Kidney epithelial cell (primary cell): ENCODE measurements around the gene CEND1. TPM values are rescaled to one million over a fixed set of nuclear protein-coding genes. Genes with fewer than 3 reads are reported as not detected.
A peak's percentile ranks its signal among the peaks of the same experiment; 100 is the strongest.

Experiments used
- DNase-seq: peaks from one replicate; pipeline ENCODE4 v3.0.0-alpha.2; 2010; ENCODE audit warnings: low read depth
- H3K27me3 ChIP-seq: 2 replicates; pipeline ENCODE4 v1.6.0; 2011; ENCODE audit warnings: low read length; ENCODE audit not compliant: control insufficient read depth, insufficient read depth
- H3K36me3 ChIP-seq: 2 replicates; pipeline ENCODE4 v1.5.1; 2011; ENCODE audit warnings: low read length; ENCODE audit not compliant: control insufficient read depth, insufficient read depth
- H3K4me3 ChIP-seq: 2 replicates; pipeline ENCODE4 v1.5.1; 2011; ENCODE audit warnings: low read depth, mild to moderate bottlenecking, control low read depth, low read length
- total RNA-seq: library from RNA; depleted of rRNA; stranded (reverse); fragments of >200 nt; gene quantifications from 2 replicates; pipeline ENCODE4 v1.2.3, GENCODE V29; 2015
- TF ChIP-seq, protein P1 (sequence below): IDR thresholded peaks from 2 replicates; pipeline ENCODE4 v1.5.1; 2011; ENCODE audit warnings: mild to moderate bottlenecking, moderate library complexity, low read length, control low read depth, inconsistent platforms; ENCODE audit not compliant: insufficient read depth, poor library complexity, severe bottlenecking

CEND1 gene
- total RNA-seq, 1 donor from 2014 or later, result 0.25 TPM

DNA sequence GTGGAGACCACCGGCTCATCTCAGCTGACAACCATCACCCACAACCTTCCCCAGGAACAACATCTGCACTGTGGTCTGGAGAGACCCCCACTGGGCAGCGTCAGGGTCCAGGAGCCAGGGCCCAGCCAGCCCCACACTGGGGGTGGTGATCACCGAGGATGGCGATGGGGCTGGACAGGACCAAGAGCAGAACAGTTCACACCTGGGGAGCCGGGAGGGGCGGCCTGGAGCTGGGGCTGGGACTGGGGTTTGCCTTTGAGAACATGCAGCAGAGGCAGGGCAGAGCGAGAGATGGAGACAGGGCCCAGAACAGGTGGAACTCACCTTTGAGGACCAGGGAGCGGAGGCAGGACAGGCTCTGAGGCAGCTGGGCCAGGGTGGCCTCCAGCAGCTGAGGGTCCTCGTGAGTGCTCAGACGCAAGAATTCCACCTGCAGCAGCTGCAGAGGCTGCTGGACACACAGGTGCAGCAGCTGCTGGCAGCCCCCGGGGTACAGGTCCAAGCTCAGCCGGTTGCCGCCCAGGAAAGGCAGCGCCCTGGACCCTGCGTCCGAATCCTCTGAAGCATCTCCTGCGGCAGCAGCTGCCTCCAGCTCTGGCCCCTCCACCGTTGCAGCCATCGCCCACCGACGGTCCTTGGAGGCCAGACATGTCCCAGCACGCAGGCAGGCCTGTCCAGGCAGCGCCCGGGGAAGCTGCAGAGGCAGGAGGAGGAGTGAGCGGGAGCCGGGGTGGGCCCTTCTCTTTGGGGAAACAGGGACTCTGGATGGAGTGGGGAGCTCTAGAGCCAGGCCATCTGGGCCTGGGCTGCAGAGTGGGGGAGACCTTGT is 14.1 kb upstream of the CEND1 start:
- no peak for DNase-seq
- TF ChIP-seq, protein P1, sequence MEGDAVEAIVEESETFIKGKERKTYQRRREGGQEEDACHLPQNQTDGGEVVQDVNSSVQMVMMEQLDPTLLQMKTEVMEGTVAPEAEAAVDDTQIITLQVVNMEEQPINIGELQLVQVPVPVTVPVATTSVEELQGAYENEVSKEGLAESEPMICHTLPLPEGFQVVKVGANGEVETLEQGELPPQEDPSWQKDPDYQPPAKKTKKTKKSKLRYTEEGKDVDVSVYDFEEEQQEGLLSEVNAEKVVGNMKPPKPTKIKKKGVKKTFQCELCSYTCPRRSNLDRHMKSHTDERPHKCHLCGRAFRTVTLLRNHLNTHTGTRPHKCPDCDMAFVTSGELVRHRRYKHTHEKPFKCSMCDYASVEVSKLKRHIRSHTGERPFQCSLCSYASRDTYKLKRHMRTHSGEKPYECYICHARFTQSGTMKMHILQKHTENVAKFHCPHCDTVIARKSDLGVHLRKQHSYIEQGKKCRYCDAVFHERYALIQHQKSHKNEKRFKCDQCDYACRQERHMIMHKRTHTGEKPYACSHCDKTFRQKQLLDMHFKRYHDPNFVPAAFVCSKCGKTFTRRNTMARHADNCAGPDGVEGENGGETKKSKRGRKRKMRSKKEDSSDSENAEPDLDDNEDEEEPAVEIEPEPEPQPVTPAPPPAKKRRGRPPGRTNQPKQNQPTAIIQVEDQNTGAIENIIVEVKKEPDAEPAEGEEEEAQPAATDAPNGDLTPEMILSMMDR, result no peak
- H3K36me3 ChIP-seq, result no peaks in the 10 kb centered on the region
- H3K27me3 ChIP-seq, result no peaks in the 10 kb centered on the region
- H3K4me3 ChIP-seq, result peak overlapping the region; percentile 43

DNA sequence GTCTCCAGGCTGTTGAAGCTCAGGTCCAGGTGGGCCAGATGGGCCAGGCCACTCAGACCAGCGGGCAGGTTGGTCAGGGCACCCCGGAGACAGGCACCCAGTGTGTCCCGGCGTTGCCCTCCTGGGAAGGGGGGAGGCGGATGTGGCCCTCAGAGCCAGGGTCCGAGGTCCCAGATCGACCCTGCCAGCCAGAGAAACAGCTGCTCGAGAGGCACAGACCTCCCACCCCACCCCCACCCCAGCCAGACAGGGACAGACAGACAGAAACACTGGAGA is 13.5 kb upstream of the CEND1 start:
- Histone ChIP-seq H3K27me3 (no peaks in the 10 kb centered on the region), H3K4me3 (no peak overlapping the region), H3K36me3 (no peaks in the 10 kb centered on the region)
- TF ChIP-seq, protein P1, result no peak
- no peak for DNase-seq

DNA sequence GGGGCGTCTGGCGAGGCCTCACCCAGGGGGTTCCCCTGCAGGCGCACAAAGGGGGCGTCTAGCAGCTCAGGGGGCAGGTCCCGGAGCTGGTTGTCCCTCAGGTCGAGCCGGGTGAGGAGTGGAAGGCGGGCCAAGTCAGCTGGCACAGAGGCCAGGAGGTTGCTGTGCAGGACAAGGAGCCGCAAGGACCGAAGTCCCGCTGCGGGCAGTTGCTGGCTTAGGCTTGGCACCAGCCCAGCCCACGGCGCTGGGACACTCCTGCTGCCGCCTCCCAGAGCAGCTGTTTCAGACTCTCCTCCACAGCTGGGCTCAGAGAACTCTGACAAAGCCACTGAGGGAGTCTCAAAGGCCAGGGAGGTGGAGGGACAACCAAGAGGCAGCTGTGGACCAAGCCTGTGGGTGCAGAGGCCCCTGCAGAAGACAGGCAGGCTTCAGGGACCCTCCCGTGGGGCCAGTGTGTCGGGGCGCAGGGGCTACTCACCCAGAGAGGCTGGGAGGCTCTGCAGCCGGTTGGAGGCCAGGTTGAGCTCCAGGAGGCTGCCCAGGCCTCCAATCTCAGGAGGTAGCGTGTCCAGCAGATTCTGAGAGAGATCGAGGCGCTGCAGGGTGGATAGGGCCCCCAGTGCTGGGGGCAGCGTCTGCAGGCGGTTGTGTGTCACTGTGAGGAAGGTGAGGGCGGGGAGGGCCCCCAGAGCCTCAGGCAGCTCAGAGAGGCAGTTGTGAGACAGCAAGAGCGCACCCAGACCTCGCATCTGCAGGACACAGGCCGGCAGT is 13.0 kb upstream of the CEND1 start:
- DNase-seq, result no peak
- no peaks in the 10 kb centered on the region for H3K27me3 ChIP-seq
- TF ChIP-seq, protein P1, result no peak
- no peaks in the 10 kb centered on the region for H3K36me3 ChIP-seq
- no peak overlapping the region for H3K4me3 ChIP-seq

DNA sequence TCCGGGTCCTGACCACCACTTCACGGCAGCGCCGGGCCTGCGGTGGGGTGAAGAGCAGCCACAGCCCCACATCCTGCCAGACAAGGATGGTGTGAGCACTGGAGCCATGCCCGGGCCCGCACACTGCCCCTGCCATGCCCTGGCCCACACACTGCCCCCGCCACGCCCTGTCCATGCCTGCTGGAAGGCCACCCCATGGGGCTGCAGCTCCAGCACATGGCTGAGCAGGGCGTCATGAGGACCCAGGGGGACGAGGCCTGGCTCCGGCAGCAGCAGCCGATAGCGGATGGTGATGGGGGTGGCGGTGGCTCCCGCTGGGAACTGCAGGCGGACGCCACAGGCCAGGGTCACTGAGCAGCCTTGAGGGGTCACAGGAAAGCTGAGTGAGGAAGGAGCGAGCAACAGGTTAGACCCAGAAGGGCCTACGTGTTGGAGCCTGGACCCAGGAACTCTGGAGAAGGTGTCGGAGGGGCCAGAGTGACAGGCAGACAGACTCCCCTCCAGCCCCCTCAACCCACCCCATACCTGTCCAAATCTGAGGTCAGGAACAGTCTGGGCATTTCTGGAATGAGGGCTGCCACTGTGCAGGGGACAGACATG is 12.2 kb upstream of the CEND1 start:
- TF ChIP-seq, protein P1, result no peak
- DNase-seq, result no peak
- no peaks in the 10 kb centered on the region for H3K36me3 ChIP-seq
- H3K4me3 ChIP-seq, result no peak overlapping the region
- H3K27me3 ChIP-seq, result no peaks in the 10 kb centered on the region

DNA sequence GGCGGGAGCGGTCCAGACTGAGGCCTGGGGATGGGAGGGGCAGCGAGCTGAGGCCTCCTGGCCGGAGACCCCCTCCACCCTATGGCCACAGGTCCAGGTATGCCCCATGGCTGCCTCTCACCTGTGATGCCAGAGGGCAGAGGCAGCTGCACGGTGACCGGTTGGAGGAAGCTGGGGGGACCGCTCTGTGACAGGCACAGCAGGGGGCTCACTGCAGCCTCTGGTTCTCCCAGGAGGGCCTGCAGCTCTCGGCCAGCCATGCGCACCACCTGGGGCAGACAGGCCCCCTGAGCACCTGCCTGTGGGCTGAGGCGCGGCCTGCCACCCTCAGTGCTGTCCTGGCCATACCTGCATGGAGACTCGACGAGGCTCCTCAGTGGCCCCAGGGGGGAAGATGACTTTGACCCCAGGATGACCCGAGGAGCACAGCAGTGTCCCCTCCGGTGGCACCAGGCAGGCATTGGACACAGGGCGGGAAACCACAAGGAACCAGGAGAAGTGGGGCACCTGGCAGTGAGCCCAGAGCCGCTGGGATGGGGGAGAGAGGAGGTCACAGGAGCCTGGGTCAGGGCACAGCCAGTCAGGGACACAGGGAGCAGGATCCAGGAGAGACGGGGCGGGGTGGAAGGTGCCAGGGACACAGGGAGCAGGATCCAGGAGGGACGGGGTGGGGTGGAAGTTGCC is 11.3 kb upstream of the CEND1 start:
- no peak overlapping the region for H3K4me3 ChIP-seq
- DNase-seq, result no peak
- no peaks in the 10 kb centered on the region for H3K36me3 ChIP-seq
- no peaks in the 10 kb centered on the region for H3K27me3 ChIP-seq
- TF ChIP-seq, protein P1, result no peak
